Measurements from ENCODE around the gene MSI2. TPM values are rescaled to one million over a fixed set of nuclear protein-coding genes. Genes with fewer than 3 reads are reported as not detected.

Gene MSI2
- total RNA-seq, 3 donors from 2014 or later: 40.6 to 56.2 (median 54.3) TPM

- ATAC-seq (no peak), DNase-seq (no peak)
- H3K36me3 Mint-ChIP-seq (ENCODE audit: insufficient read depth): no peaks in the 10 kb centered on the region
- no peaks in the 10 kb centered on the region for H3K9me3 Mint-ChIP-seq
- H3K4me3 Mint-ChIP-seq: no peak overlapping the region
- peaks cover 5% of the 10 kb centered on the region for H3K27me3 Mint-ChIP-seq (ENCODE audit: low read depth)
- peaks cover 4% of the 10 kb centered on the region for H3K4me1 Mint-ChIP-seq (ENCODE audit: low read depth)
These were observed 470.5 kb downstream of the MSI2 start for GRCh38 chr17:57726838-57727237.

GRCh38 chr17:57727630-57728175, 471.4 kb downstream of the MSI2 start:
- peaks cover 8% of the 10 kb centered on the region for H3K27me3 Mint-ChIP-seq (ENCODE audit: low read depth)
- H3K36me3 Mint-ChIP-seq (ENCODE audit: insufficient read depth): no peaks in the 10 kb centered on the region
- H3K4me3 Mint-ChIP-seq: no peak overlapping the region
- ATAC-seq (no peak), DNase-seq (no peak)
- H3K9me3 Mint-ChIP-seq: no peaks in the 10 kb centered on the region
- H3K4me1 Mint-ChIP-seq (ENCODE audit: low read depth): peaks cover 4% of the 10 kb centered on the region

GRCh38 chr17:57730026-57730701, 473.8 kb downstream of the MSI2 start:
- H3K9me3 Mint-ChIP-seq: no peaks in the 10 kb centered on the region
- no peak for ATAC-seq

GRCh38 chr17:57732062-57732461, 475.7 kb downstream of the MSI2 start:
- ATAC-seq (no peak), DNase-seq (no peak)
- Mint-ChIP-seq H3K4me1 (ENCODE audit: low read depth) (peaks cover 4% of the 10 kb centered on the region), H3K4me3 (no peak overlapping the region), H3K36me3 (ENCODE audit: insufficient read depth) (no peaks in the 10 kb centered on the region), H3K9me3 (no peaks in the 10 kb centered on the region), H3K27me3 (ENCODE audit: low read depth) (peaks cover 5% of the 10 kb centered on the region)

More at GRCh38 chr17:57730026-57730701, 473.8 kb downstream of the MSI2 start:
- H3K4me3 Mint-ChIP-seq: no peak overlapping the region
- peaks cover 7% of the 10 kb centered on the region for H3K27me3 Mint-ChIP-seq (ENCODE audit: low read depth)
- DNase-seq: no peak
- peaks cover 4% of the 10 kb centered on the region for H3K4me1 Mint-ChIP-seq (ENCODE audit: low read depth)
- no peaks in the 10 kb centered on the region for H3K36me3 Mint-ChIP-seq (ENCODE audit: insufficient read depth)

DNA sequence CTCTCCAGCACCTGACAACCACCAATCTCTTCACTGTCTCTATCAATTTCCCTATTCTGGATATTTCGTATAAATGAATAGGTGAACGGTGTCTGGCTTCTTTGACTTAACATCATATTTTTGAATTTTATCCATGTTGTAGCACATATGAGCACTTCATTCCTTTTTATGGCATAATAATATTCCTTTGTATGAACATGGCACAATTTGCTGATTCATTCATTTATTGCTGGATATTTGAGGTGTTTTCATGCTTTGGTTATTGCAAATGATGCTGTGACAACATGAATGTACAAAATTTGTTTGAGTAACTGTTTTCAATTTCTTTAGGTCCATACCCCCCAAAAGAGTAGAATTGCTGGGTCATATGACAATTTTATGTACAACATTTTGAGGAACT, 476.8 kb downstream of the MSI2 start:
- Mint-ChIP-seq H3K27me3 (ENCODE audit: low read depth) (peaks cover 5% of the 10 kb centered on the region), H3K36me3 (ENCODE audit: insufficient read depth) (no peaks in the 10 kb centered on the region), H3K4me3 (no peak overlapping the region), H3K4me1 (ENCODE audit: low read depth) (peaks cover 4% of the 10 kb centered on the region), H3K9me3 (no peaks in the 10 kb centered on the region)
- ATAC-seq: no peak
- no peak for DNase-seq

Other genes starting within 250 kb of the MSI2 start
- 10 to 100 TPM; 59.6 to 64.3 (median 60.2) TPM for gene AKAP1, start 171.3 kb upstream of the MSI2 start, total RNA-seq

Data from activated T-cell treated with anti-CD3 and anti-CD28 coated beads, Interleukin-2, amount 50 U/mL, for 4 hours (primary cell).